ENCODE data around the gene ELMO3. TPM values are rescaled to one million over a fixed set of nuclear protein-coding genes. Genes with fewer than 3 reads are reported as not detected.

The ELMO3 gene
- total and polyA plus RNA-seq, 2 of the 4 experiments (the other 2 are of a cell fraction) = 0.36 to 1.6 TPM

DNA sequence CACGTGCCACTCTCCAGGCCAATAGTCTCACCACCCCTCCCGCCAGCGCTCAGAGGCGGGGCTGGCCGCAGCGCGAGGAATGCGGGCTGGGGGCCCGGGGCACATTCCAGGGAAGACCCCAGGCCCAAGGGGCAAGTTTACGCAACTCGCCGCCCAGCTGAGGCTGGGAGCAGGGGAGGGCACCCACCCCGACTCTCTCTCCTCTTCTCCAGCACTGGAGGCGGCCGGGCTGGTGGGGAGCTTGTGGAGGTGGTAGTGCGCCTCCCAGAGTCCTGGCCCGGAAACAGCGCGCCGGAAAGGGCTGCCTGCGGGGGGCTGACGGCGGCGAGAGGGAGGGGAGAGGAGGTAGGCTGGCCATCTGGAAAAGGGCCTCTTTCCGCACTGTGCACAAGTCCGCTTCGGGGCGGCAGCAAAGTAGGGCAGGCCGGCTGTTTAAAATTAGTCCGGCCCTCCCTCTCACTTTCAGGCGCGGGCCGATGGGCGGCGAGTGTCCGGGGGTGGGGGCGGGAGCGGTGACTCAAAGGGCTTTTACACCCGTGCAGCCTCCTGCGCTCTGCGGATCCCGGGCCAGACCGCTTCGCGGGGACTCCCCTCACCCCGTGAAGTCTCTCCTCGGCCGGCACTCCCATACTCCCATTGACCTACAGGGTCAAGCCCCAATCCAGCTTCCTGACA, 47.3 kb downstream of the ELMO3 start:
- H3K9me3 ChIP-seq (ENCODE audit: control insufficient read depth, insufficient read depth, low read length) = no peaks in the 10 kb centered on the region
- H3K23ac ChIP-seq (ENCODE audit: low read depth, low read length) = peak overlapping the region; percentile 92; the same call in 1 of the 2 replicates
- H3K4me1 ChIP-seq (ENCODE audit: control insufficient read depth, insufficient read depth, low read length) = peaks cover 49% of the 10 kb centered on the region
- BruUV-seq (replicated peaks) = no TSS peak
- H2BK15ac ChIP-seq (ENCODE audit: low read depth, low read length) = peak overlapping the region; percentile 26; the same call in 1 of the 3 replicates
- dilution Hi-C loops (cut with HindIII; ENCODE audit: low sequenced_read_pairs, unreplicated experiment) = no loop called here
- H2AK9ac ChIP-seq (replicated peaks; ENCODE audit: low read depth, low read length, poor library complexity) = peak overlapping the region; percentile 97
- no peaks in the 10 kb centered on the region for H3K27me3 ChIP-seq (ENCODE audit: control insufficient read depth, insufficient read depth, low read length)
- H3K9me1 ChIP-seq (ENCODE audit: insufficient read depth, low read length) = peaks cover 33% of the 10 kb centered on the region
- no peak overlapping the region for H2BK20ac ChIP-seq (ENCODE audit: low read depth, low read length)
- H3K27ac ChIP-seq (ENCODE audit: insufficient read depth, low read length) = peak overlapping the region; percentile 88
- H2AK5ac ChIP-seq (ENCODE audit: low read depth, low read length) = peak overlapping the region; percentile 99
- intact Hi-C loops (cut with micrococcal nuclease) = loop anchor here (1.0 to 5.0 kb wide), 2 partner anchors 19 to 146 kb away; partner anchors contain the start of genes TMEM208 and TPPP3
- no peaks in the 10 kb centered on the region; the same call in 1 of the 2 replicates for H4K20me1 ChIP-seq (ENCODE audit: insufficient read depth, low read length)
- no peaks in the 10 kb centered on the region for H3K36me3 ChIP-seq (ENCODE audit: control insufficient read depth, insufficient read depth, low read length)
- CTCF ChIA-PET = interaction anchor here (2.3 kb wide), 1 partner anchor 14 kb away, joined by 5 read pairs; no protein-coding TSS in a partner anchor
- in situ Hi-C loops (cut with MboI; ENCODE audit: low sequenced_read_pairs) = no loop called here
- peak overlapping the region; percentile 52 for H3K9ac ChIP-seq (ENCODE audit: low read depth, low read length)
- peaks cover 22 to 71% of the 10 kb centered on the region in 2 experiments; a peak in 3 of 4 replicates for H3K79me1 ChIP-seq (ENCODE audit: low read depth in 1 of 2, low read length in 2 of 2)
- H4K8ac ChIP-seq (ENCODE audit: low read depth in 2 of 2, low read length in 2 of 2) = peak overlapping the region; percentile 61 to 94
- DNase-seq = peak; percentile 85
- peak overlapping the region; percentile 64 for H3K14ac ChIP-seq (replicated peaks; ENCODE audit: low read depth, low read length)
- peak overlapping the region; percentile 87 for H2BK5ac ChIP-seq (ENCODE audit: low read depth, low read length, poor library complexity, severe bottlenecking)
- H3K4me2 ChIP-seq (ENCODE audit: low read depth, low read length) = peak overlapping the region; percentile 69
- peak overlapping the region; percentile 90 for H2AFZ ChIP-seq (replicated peaks; ENCODE audit: low read length, poor library complexity)
- H4K91ac ChIP-seq (ENCODE audit: insufficient read depth, low read depth, low read length) = peak overlapping the region; percentile 88; the same call in 1 of the 2 replicates
- H4K5ac ChIP-seq (ENCODE audit: low read depth, low read length) = peak overlapping the region; percentile 15; the same call in 1 of the 2 replicates
- peak overlapping the region; percentile 7; the same call in 1 of the 2 replicates for H3K18ac ChIP-seq (ENCODE audit: low read depth, low read length)
- peak overlapping the region; percentile 80 for H3K56ac ChIP-seq (ENCODE audit: extremely low read depth, insufficient read depth, low read length)
- POLR2A ChIA-PET (ENCODE audit: unreplicated experiment) = no interaction called here
- peak; percentile 43 for ATAC-seq (ENCODE audit: low read depth)
- WGBS, 2 experiments (ENCODE audit: extremely low coverage in 2 of 2, insufficient read length in 1 of 2) = 0% methylated on average over 10 of the region's 48 CpGs; no CpG with 5 or more reads in 1 of the 2 experiments
- H3K4ac ChIP-seq (ENCODE audit: low read depth, low read length) = peak overlapping the region; percentile 96
- peak overlapping the region; percentile 64; the same call in 1 of the 2 replicates for H2BK120ac ChIP-seq (ENCODE audit: low read depth, low read length)
- peak overlapping the region; percentile 89 for H3K4me3 ChIP-seq (ENCODE audit: insufficient read depth, low read depth, low read length)
- no peak for TF ChIP-seq RCOR1 (IDR thresholded peaks at IDR 0.05; ENCODE audit: insufficient replicate concordance, low read length)
- no peak for TF ChIP-seq MXI1 (IDR thresholded peaks at IDR 0.05; ENCODE audit: borderline replicate concordance, low read depth, low read length)
- TF ChIP-seq, protein P1, sequence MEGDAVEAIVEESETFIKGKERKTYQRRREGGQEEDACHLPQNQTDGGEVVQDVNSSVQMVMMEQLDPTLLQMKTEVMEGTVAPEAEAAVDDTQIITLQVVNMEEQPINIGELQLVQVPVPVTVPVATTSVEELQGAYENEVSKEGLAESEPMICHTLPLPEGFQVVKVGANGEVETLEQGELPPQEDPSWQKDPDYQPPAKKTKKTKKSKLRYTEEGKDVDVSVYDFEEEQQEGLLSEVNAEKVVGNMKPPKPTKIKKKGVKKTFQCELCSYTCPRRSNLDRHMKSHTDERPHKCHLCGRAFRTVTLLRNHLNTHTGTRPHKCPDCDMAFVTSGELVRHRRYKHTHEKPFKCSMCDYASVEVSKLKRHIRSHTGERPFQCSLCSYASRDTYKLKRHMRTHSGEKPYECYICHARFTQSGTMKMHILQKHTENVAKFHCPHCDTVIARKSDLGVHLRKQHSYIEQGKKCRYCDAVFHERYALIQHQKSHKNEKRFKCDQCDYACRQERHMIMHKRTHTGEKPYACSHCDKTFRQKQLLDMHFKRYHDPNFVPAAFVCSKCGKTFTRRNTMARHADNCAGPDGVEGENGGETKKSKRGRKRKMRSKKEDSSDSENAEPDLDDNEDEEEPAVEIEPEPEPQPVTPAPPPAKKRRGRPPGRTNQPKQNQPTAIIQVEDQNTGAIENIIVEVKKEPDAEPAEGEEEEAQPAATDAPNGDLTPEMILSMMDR (conservative IDR thresholded peaks at IDR 0.05; ENCODE audit: low read depth, low read length) = peak; percentile 42
- TF ChIP-seq CHD1 (IDR thresholded peaks at IDR 0.05; ENCODE audit: low read depth, low read length) = no peak
- TF ChIP-seq MAFK (IDR thresholded peaks at IDR 0.05; ENCODE audit: low read depth, low read length) = no peak
- no peak for TF ChIP-seq FOS (IDR thresholded peaks at IDR 0.05; ENCODE audit: low read depth, low read length)
- no peak for TF ChIP-seq SMC3 (IDR thresholded peaks at IDR 0.05; ENCODE audit: low read depth, low read length)
- TF ChIP-seq NFE2L2 (IDR thresholded peaks at IDR 0.05; ENCODE audit: low read depth, low read length) = no peak
- TF ChIP-seq POLR2A (IDR thresholded peaks at IDR 0.05; ENCODE audit: low read depth, low read length) = peak; percentile 39; the same call in 1 of the 2 replicates
- TF ChIP-seq, protein P2, sequence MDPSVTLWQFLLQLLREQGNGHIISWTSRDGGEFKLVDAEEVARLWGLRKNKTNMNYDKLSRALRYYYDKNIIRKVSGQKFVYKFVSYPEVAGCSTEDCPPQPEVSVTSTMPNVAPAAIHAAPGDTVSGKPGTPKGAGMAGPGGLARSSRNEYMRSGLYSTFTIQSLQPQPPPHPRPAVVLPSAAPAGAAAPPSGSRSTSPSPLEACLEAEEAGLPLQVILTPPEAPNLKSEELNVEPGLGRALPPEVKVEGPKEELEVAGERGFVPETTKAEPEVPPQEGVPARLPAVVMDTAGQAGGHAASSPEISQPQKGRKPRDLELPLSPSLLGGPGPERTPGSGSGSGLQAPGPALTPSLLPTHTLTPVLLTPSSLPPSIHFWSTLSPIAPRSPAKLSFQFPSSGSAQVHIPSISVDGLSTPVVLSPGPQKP (IDR thresholded peaks at IDR 0.05; ENCODE audit: borderline replicate concordance, low read depth, low read length) = no peak
- TF ChIP-seq, protein P3, sequence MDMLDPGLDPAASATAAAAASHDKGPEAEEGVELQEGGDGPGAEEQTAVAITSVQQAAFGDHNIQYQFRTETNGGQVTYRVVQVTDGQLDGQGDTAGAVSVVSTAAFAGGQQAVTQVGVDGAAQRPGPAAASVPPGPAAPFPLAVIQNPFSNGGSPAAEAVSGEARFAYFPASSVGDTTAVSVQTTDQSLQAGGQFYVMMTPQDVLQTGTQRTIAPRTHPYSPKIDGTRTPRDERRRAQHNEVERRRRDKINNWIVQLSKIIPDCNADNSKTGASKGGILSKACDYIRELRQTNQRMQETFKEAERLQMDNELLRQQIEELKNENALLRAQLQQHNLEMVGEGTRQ (IDR thresholded peaks at IDR 0.05; ENCODE audit: low read depth, low read length) = no peak; the same call in 1 of the 2 replicates
- no peak for TF ChIP-seq RFX5 (IDR thresholded peaks at IDR 0.05; ENCODE audit: low read depth, low read length)
- TF ChIP-seq BHLHE40 (IDR thresholded peaks at IDR 0.05; ENCODE audit: low read depth, low read length) = peak; percentile 78
- peak; percentile 70 for TF ChIP-seq CEBPB (IDR thresholded peaks at IDR 0.05; ENCODE audit: low read depth, low read length)

Data from IMR-90 (cell line).